ENCODE results near the gene SMU1. TPM values are rescaled to one million over a fixed set of nuclear protein-coding genes. Genes with fewer than 3 reads are reported as not detected.

SMU1 gene
- total RNA-seq, 1 donor from 2014 or later: 25.1 TPM

GRCh38 chr9:33048054-33048465 lies 28.4 kb downstream of the SMU1 start:
- intact Hi-C loops (cut with micrococcal nuclease): no loop called here

DNA sequence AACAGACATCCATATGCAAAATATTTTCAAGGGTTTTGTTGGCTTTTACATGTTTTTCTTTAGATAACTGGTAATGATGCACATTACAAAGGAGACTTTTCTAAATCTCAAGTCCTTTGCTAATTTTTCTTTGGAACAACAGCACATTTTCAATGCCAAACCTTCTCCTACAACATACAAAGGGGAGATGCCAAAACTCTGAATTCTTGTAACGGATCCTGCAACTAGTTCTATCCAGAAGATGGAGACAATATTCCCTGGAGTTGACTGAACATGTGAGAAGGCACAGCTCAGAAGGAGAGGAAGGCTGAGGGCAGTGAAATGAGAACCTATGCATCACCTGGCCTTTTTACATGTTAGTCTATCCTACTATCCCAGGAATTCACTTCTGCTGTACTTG lies 30.4 kb downstream of the SMU1 start:
- intact Hi-C loops (cut with micrococcal nuclease): no loop called here

GRCh38 chr9:33044677-33045282 lies 31.7 kb downstream of the SMU1 start:
- intact Hi-C loops (cut with micrococcal nuclease): loop anchor here (1.0 to 2.0 kb wide), 4 partner anchors 9 to 181 kb away; partner anchors contain the start of genes DNAJA1 and SMU1

DNA sequence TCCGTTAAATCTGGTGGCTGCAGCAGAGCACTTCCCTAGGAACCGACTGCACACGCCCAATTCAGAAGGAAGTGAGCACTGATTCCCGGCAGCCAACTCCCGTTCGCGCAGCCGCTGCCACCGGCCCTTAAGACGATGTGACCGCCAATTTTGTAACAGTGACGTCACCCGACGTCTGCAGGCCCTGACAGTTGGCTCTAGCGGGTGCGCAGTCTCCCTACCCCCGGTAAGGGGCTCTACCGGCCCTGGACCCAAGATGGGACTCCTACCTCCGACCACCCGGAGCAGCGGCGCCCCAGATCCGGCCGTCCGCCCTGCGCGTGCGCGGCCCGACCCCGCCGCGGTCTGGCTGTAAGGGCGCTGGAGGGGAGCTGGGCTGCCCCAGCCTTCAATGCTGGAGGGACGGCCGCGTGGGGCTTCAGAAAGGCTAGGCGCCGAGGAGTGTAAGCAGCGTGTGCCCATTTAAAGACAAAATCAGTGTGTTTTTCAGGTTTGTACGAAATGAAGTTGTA lies 32.3 kb downstream of the SMU1 start:
- intact Hi-C loops (cut with micrococcal nuclease): loop anchor here (1.0 to 2.0 kb wide), 4 partner anchors 9 to 181 kb away; partner anchors contain the start of genes DNAJA1 and SMU1

DNA sequence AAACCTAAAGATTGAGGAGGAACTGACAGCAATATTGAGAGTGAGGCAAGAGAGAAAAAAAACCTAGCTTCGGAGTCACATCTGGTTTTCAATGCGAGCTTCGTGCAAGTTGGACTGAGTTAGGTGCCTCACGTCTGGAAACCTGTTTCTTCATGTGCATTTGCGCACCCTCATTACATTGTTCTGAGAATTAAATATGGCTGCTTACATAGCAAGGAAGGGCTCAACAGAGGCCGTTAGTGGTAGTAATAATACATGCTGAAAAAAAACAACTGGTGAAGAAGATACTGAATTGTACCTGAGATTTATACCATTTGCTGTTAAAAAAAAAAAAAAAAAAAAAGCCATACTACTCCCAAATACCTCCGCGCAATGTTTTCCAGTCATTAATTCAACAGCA lies 32.8 kb downstream of the SMU1 start:
- intact Hi-C loops (cut with micrococcal nuclease): loop anchor here (1.0 to 2.0 kb wide), 5 partner anchors 8 to 182 kb away; partner anchors contain the start of genes DNAJA1 and SMU1

DNA sequence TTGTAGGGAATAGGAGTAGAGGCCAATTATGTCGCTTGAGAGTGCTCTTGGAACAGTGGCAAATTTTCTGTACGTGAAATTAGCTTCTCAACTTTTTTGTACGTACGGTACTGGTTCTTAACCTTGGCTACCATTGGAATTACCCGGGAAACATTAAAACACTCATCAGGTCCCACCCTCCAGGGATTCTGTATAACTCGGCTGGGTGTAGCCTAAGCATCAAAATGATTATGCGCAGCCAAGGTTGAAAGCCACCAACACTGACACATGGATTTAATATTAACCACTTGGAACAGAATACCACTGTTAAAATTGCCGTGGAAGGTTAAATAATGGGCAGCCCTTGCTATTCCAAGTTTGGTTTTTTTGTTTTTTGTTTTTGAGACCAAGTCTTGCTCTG lies 34.0 kb downstream of the SMU1 start:
- intact Hi-C loops (cut with micrococcal nuclease): no loop called here

- intact Hi-C loops (cut with micrococcal nuclease): no loop called here
These were observed 34.9 kb downstream of the SMU1 start for GRCh38 chr9:33041432-33042188.

DNA sequence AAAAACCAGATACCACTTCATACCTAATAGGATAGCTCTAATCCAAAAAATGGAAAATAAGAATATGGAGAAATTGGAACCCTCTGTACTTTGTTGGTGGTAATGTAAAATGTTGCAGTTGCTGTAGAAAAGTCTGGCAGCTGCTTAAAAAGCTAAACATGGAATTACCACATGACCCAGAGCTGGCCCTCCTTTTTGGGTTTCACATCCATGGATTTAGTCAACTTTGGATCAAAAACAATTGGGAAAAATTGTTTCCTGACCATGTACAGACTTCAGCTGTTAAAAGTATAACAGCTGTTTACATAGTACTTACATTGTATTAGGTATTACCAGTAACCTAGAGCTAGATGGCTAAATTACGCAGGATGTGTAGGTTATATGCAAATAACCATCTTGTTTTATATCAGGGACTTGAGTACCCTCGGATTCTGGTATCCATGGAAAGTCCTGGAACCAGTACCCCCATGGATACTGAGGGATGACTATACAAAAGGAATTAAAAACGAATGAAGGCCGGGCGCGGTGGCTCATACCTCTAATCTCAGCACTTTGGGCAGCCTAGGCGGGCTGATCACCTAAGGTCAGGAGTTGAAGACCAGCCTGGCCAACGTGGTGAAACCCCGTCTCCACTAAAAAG lies 35.6 kb downstream of the SMU1 start:
- intact Hi-C loops (cut with micrococcal nuclease): no loop called here

DNA sequence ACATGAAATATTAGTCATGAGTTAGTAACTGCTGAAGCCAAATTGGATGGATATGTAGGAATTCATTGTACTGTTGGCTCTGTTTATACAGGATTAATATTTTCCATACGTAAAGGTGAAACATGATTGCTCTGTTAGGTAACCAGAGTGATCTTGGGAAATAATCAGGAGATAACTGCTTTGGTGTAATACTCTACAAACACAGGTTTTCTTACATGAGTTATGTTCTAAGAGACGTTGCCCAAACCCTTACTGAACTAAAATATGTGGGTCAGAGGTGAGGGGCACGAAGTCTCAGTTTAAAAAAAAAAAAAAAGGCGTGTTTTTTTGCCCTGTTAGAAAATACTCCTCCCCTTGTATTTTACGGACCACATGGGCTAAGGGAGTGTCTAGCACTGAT lies 43.6 kb downstream of the SMU1 start:
- intact Hi-C loops (cut with micrococcal nuclease): no loop called here

DNA sequence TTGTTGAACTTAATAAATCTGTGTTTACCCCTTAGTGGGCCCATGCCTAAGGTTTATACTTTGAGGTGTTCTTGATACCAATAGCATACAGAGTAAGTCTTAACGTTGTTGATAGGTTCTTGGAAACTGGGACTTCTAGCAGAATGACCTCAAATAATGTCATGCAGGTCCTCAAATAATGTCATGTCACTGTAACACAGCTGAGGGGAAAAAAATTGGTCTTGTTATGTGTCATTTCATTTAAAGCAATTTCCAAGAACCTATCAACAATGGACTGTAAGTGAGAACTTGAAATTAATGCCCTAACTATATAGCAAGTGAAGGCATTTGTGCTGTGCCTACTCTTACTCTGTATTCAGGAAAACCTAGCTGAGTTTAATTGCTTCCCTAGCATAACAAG lies 44.2 kb downstream of the SMU1 start:
- intact Hi-C loops (cut with micrococcal nuclease): no loop called here

DNA sequence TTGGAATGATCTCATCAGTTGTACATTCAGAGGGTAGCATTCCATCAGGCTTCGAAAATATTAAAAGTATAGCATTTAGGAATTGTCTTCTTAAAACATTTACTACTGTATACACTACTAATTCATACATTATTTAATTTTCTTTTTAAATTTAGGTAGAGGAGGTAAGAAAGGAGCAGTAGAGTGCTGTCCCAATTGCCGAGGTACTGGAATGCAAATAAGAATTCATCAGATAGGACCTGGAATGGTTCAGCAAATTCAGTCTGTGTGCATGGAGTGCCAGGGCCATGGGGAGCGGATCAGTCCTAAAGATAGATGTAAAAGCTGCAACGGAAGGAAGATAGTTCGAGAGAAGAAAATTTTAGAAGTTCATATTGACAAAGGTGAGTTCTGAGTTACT lies 46.2 kb downstream of the SMU1 start:
- intact Hi-C loops (cut with micrococcal nuclease): no loop called here

GRCh38 chr9:33029231-33029786 lies 47.2 kb downstream of the SMU1 start:
- intact Hi-C loops (cut with micrococcal nuclease): loop anchor here (10.0 kb wide), 3 partner anchors 385 to 1425 kb away; partner anchors contain the start of genes DCAF12, DNAI1 and FAM219A

GRCh38 chr9:33025572-33026342 lies 50.7 kb downstream of the SMU1 start:
- intact Hi-C loops (cut with micrococcal nuclease): loop anchor here (1.0 to 10.0 kb wide), 17 partner anchors 19 to 1429 kb away; partner anchors contain the start of genes APTX, B4GALT1, BAG1 and DCAF12

DNA sequence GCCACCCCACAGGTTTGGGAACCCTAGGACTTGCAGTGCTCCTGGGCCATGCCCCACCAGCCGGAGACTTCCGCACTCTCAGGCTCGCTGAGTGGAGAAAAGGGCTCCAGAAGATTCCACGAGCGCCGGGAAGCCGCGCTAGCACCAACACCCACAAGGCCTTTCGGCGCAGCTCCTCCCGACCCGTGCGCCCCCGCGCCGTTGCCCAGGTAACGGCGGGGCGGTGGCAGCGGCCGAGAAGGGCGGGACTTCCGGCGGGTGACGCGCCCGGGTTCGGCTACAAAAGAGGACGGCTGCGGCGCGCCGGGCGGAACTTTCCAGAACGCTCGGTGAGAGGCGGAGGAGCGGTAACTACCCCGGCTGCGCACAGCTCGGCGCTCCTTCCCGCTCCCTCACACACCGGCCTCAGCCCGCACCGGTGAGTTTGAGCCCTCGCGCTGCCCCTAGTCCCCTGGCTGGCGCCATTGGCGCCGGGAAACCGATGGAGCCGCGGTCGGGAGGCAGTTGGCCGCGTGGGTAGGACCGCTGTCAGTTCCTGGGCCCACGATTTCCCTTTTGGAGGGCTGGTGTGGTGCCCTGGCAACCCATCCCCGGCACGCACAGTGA lies 51.4 kb downstream of the SMU1 start, which contains the start of gene DNAJA1:
Gene DNAJA1, plus strand, starts transcription at position 308 of the 606 bp plus-strand sequence. CDS start 1,212 bp downstream, outside the sequence.
- intact Hi-C loops (cut with micrococcal nuclease): loop anchor here (1.0 to 10.0 kb wide), 18 partner anchors 19 to 1430 kb away; partner anchors contain the start of genes APTX, B4GALT1, BAG1 and DCAF12

DNA sequence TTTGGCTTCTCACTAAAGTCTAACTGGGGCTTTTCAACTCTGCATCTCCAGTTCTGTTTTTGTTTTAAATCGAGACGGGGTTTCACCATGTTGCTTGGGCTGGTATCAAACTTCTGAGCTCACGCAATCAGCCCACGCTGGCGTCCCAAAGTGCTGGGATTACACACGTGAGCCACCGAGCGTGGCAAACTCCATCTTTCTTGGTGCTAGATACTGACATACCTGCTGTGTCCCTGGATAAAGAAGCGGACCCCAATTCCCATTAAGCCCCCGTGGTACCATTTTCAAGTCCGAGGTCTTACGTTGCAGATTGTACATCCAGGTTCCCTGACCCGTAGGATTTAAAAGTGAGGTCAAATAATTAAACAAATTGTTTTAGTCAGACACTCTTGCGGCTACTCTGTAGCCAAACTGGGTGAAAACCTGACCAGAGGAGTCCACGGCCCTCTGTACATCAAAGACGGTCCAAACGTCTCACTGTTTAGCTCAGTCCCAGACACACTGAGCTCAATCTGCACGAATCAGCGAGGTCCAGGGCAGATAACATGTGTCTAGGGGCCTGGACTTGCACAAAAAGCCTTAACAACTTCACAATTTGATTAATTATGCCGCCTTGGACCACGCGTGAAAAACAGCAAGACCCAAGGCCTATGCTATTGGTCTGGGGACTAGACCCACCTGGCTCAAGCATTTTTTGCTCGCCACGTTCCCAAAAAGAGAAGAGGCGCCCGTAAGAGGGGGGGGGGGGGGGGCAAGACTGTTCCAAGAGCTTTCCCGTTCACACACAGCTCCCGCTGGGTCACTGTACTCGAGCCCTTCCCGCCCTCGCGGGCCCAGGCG lies 52.1 kb downstream of the SMU1 start:
- intact Hi-C loops (cut with micrococcal nuclease): loop anchor here (1.0 to 10.0 kb wide), 8 partner anchors 200 to 1430 kb away; partner anchors contain the start of genes DCAF12, DNAI1, FAM219A and KIF24

DNA sequence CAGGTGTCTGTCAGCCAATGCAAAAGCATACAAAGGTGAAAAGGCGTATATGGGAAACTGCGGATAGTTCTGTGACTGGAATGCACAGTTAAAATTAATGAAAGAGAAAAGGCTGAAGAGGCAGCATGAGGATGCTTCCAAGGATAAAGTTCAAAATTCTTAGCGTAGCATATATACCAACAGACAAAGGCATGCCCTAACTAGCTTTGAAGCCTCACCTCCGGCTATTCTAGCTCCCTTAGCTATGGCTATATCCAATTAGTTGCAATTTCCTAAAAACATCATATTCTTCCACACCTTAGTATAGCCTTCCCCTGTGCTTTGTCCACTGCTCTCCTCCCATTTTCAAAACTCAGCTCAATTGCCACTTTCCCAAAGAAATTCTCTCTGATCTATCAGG lies 52.8 kb downstream of the SMU1 start:
- intact Hi-C loops (cut with micrococcal nuclease): loop anchor here (1.0 to 10.0 kb wide), 8 partner anchors 201 to 1431 kb away; partner anchors contain the start of genes DCAF12, DNAI1, FAM219A and KIF24

DNA sequence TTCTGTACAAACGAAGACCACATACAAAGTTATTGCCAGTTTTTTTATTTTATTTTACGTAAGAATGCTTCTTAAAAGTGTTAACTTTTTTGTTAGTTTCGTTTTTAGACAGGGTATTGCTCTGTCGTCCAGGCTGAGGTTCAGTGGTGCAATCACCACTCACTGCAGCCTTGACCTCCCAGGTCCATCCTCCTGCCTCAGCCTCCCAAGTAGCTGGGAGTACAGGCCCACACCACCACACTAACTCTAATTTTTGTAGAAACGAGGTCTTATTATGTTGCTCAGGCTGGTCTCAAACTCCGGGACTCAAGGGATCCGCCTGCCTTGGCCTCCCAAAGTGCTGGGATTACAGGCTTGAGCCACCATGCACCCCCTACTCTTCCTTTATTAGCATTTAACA lies 53.7 kb downstream of the SMU1 start:
- intact Hi-C loops (cut with micrococcal nuclease): loop anchor here (10.0 kb wide), 3 partner anchors 392 to 1432 kb away; partner anchors contain the start of genes DCAF12, DNAI1 and FAM219A

- intact Hi-C loops (cut with micrococcal nuclease): loop anchor here (10.0 kb wide), 3 partner anchors 392 to 1432 kb away; partner anchors contain the start of genes DCAF12, DNAI1 and FAM219A
These were observed 54.2 kb downstream of the SMU1 start for GRCh38 chr9:33022303-33022702.
